Immature natural killer cell (primary cell): ENCODE results near the gene DDX39A. TPM values are rescaled to one million over a fixed set of nuclear protein-coding genes. Genes with fewer than 3 reads are reported as not detected.
"Not testable (repeated sequence)": the region's sequence is repeated elsewhere in the genome, so short reads cannot be mapped to it uniquely, and the experiment has no call there.

Source experiments
- DNase-seq, 3 donors: peaks; one replicate each; pipeline ENCODE4 v3.0.0; 2022; ENCODE audit warnings: mixed read lengths in 1 of 3
- H3K27ac Mint-ChIP-seq, 6 donors: one replicate each; pipeline ENCODE4 v1.8.0; 2020; ENCODE audit warnings: mixed read lengths in 6 of 6, mild to moderate bottlenecking in 5 of 6, inconsistent platforms in 4 of 6, moderate library complexity in 3 of 6
- H3K27me3 Mint-ChIP-seq, 3 donors: one replicate each; pipeline ENCODE4 v1.8.0; 2020 to 2021; ENCODE audit warnings: low read depth in 3 of 3, mild to moderate bottlenecking in 3 of 3, mixed read lengths in 3 of 3, moderate library complexity in 3 of 3, inconsistent platforms in 1 of 3
- H3K36me3 Mint-ChIP-seq, 3 donors: one replicate each; pipeline ENCODE4 v1.8.0; 2020; ENCODE audit warnings: mixed read lengths in 3 of 3, inconsistent platforms in 2 of 3, mild to moderate bottlenecking in 2 of 3
- H3K4me1 Mint-ChIP-seq, 2 donors: one replicate each; pipeline ENCODE4 v1.8.0; 2020; ENCODE audit warnings: inconsistent platforms in 2 of 2, mild to moderate bottlenecking in 2 of 2, mixed read lengths in 2 of 2, moderate library complexity in 1 of 2
- H3K4me3 Mint-ChIP-seq, 5 donors: one replicate each; pipeline ENCODE4 v1.8.0; 2020; ENCODE audit warnings: mild to moderate bottlenecking in 5 of 5, mixed read lengths in 5 of 5, inconsistent platforms in 3 of 5, moderate library complexity in 3 of 5
- H3K9me3 Mint-ChIP-seq, 6 donors: one replicate each; pipeline ENCODE4 v1.8.0; 2020; ENCODE audit warnings: mild to moderate bottlenecking in 6 of 6, mixed read lengths in 6 of 6, inconsistent platforms in 4 of 6, moderate library complexity in 3 of 6
- polyA plus RNA-seq, 3 donors: library from polyadenylated mRNA; unstranded; fragments of 300-500 nt; fragmentation: Illumina TruSeq; gene quantifications; one replicate each; pipeline ENCODE4 v1.2.3, GENCODE V29; 2021

The DDX39A gene
- polyA plus RNA-seq, 3 donors from 2014 or later, result 117 to 177 (median 144) TPM

GRCh38 chr19:14383661-14384555, 35.2 kb downstream of the DDX39A start:
- Mint-ChIP-seq H3K36me3 (peaks cover 8 to 24% (median 9%) of the 10 kb centered on the region in 3 donors), H3K4me3 (peak overlapping the region; percentile 93 to 99 (median 95)), H3K9me3 (peaks cover 0 to 2% (median 0%) of the 10 kb centered on the region in 6 donors), H3K4me1 (peaks cover 55 to 67% of the 10 kb centered on the region in 2 donors), H3K27me3 (peaks cover 38 to 63% (median 45%) of the 10 kb centered on the region in 3 donors), H3K27ac (peak overlapping the region; percentile 96 to 99 (median 98))
- DNase-seq, result peak; percentile 62 to 70 (median 64)

- peaks cover 0 to 2% (median 0%) of the 10 kb centered on the region in 6 donors for H3K9me3 Mint-ChIP-seq
- H3K36me3 Mint-ChIP-seq, result peaks cover 5 to 18% (median 8%) of the 10 kb centered on the region in 3 donors
- H3K27ac Mint-ChIP-seq, result peak overlapping the region; percentile 97 to 99 (median 98)
- peak overlapping the region; percentile 93 to 99 (median 95) for H3K4me3 Mint-ChIP-seq
- peaks cover 32 to 57% (median 40%) of the 10 kb centered on the region in 3 donors for H3K27me3 Mint-ChIP-seq
- H3K4me1 Mint-ChIP-seq, result peaks cover 59 to 67% of the 10 kb centered on the region in 2 donors
- DNase-seq, result peak; percentile 86 to 89 (median 88)
Measured at GRCh38 chr19:14381689-14382474, 37.3 kb downstream of the DDX39A start.

GRCh38 chr19:14379294-14380065, 39.7 kb downstream of the DDX39A start:
- Mint-ChIP-seq H3K9me3 (peaks cover 0 to 2% (median 0%) of the 10 kb centered on the region in 6 donors), H3K27me3 (peaks cover 20 to 48% (median 23%) of the 10 kb centered on the region in 3 donors), H3K36me3 (peaks cover 1 to 16% (median 5%) of the 10 kb centered on the region in 3 donors), H3K4me1 (peaks cover 60 to 63% of the 10 kb centered on the region in 2 donors), H3K27ac (peak overlapping the region; percentile 92 to 99 (median 98)), H3K4me3 (peak overlapping the region; percentile 19 to 98 (median 95))
- DNase-seq, result peak in 1 of 3 donors; percentile 3

GRCh38 chr19:14378890-14379289, 40.3 kb downstream of the DDX39A start:
- Mint-ChIP-seq H3K4me1 (peaks cover 59 to 62% of the 10 kb centered on the region in 2 donors), H3K36me3 (peaks cover 0 to 13% (median 2%) of the 10 kb centered on the region in 3 donors), H3K27me3 (peaks cover 20 to 47% (median 20%) of the 10 kb centered on the region in 3 donors), H3K4me3 (no peak overlapping the region), H3K9me3 (peaks cover 0 to 2% (median 0%) of the 10 kb centered on the region in 6 donors), H3K27ac (peak overlapping the region; percentile 92 to 99 (median 98))
- DNase-seq, result no peak

GRCh38 chr19:14377883-14378328, 41.2 kb downstream of the DDX39A start:
- H3K4me3 Mint-ChIP-seq, result peak overlapping the region in 4 of 5 donors; percentile 31 to 54 (median 50)
- H3K27ac Mint-ChIP-seq, result peak overlapping the region; percentile 79 to 91 (median 85)
- H3K27me3 Mint-ChIP-seq, result peaks cover 19 to 47% (median 22%) of the 10 kb centered on the region in 3 donors
- H3K4me1 Mint-ChIP-seq, result peaks cover 62 to 64% of the 10 kb centered on the region in 2 donors
- H3K36me3 Mint-ChIP-seq, result peaks cover 0 to 9% (median 0%) of the 10 kb centered on the region in 3 donors
- H3K9me3 Mint-ChIP-seq, result peaks cover 0 to 2% (median 0%) of the 10 kb centered on the region in 6 donors
- no peak for DNase-seq

- DNase-seq, result no peak
- no peaks in the 10 kb centered on the region for H3K9me3 Mint-ChIP-seq
- peaks cover 0 to 3% (median 0%) of the 10 kb centered on the region in 3 donors for H3K36me3 Mint-ChIP-seq
- H3K4me1 Mint-ChIP-seq, result peaks cover 75 to 77% of the 10 kb centered on the region in 2 donors
- H3K4me3 Mint-ChIP-seq, result peak overlapping the region; percentile 80 to 87 (median 83)
- peak overlapping the region; percentile 94 to 100 (median 99) for H3K27ac Mint-ChIP-seq
- peaks cover 5 to 29% (median 7%) of the 10 kb centered on the region in 3 donors for H3K27me3 Mint-ChIP-seq
Measured at GRCh38 chr19:14375582-14376291, 43.4 kb downstream of the DDX39A start.

- peak; percentile 93 to 96 (median 95) for DNase-seq
- Mint-ChIP-seq H3K4me3 (peak overlapping the region; percentile 80 to 87 (median 83)), H3K9me3 (no peaks in the 10 kb centered on the region), H3K27ac (peak overlapping the region; percentile 94 to 100 (median 99)), H3K36me3 (peaks cover 0 to 3% (median 0%) of the 10 kb centered on the region in 3 donors), H3K4me1 (peaks cover 72 to 75% of the 10 kb centered on the region in 2 donors), H3K27me3 (peaks cover 9 to 30% (median 13%) of the 10 kb centered on the region in 3 donors)
Measured at GRCh38 chr19:14375055-14375581, 44.0 kb downstream of the DDX39A start.

- peaks cover 17 to 38% (median 21%) of the 10 kb centered on the region in 3 donors for H3K27me3 Mint-ChIP-seq
- H3K36me3 Mint-ChIP-seq, DNase-seq, H3K9me3 Mint-ChIP-seq: not testable (repeated sequence)
- peaks cover 72 to 75% of the 10 kb centered on the region in 2 donors for H3K4me1 Mint-ChIP-seq
- H3K4me3 Mint-ChIP-seq, result peak overlapping the region; percentile 58 to 87 (median 82)
- H3K27ac Mint-ChIP-seq, result peak overlapping the region; percentile 94 to 100 (median 99)
Measured at GRCh38 chr19:14374313-14374712, 44.8 kb downstream of the DDX39A start.

- H3K36me3 Mint-ChIP-seq, H3K9me3 Mint-ChIP-seq, DNase-seq: not testable (repeated sequence)
- Mint-ChIP-seq H3K4me1 (peaks cover 74 to 81% of the 10 kb centered on the region in 2 donors), H3K27me3 (peaks cover 25 to 44% (median 28%) of the 10 kb centered on the region in 3 donors), H3K4me3 (peak overlapping the region; percentile 42 to 96 (median 66)), H3K27ac (peak overlapping the region; percentile 92 to 100 (median 98))
Measured at GRCh38 chr19:14372384-14373077, 46.6 kb downstream of the DDX39A start.

- H3K27ac Mint-ChIP-seq, result peak overlapping the region; percentile 92 to 100 (median 98)
- H3K36me3 Mint-ChIP-seq, result peaks cover 0 to 3% (median 0%) of the 10 kb centered on the region in 3 donors
- DNase-seq, result no peak
- peak overlapping the region; percentile 18 to 96 (median 77) for H3K4me3 Mint-ChIP-seq
- H3K4me1 Mint-ChIP-seq, result peaks cover 86 to 92% of the 10 kb centered on the region in 2 donors
- H3K9me3 Mint-ChIP-seq, result no peaks in the 10 kb centered on the region
- H3K27me3 Mint-ChIP-seq, result peaks cover 27 to 47% (median 30%) of the 10 kb centered on the region in 3 donors
Measured at GRCh38 chr19:14371301-14371821, 47.8 kb downstream of the DDX39A start.

GRCh38 chr19:14370940-14371280, 48.2 kb downstream of the DDX39A start:
- Mint-ChIP-seq H3K27me3 (peaks cover 27 to 47% (median 30%) of the 10 kb centered on the region in 3 donors), H3K4me1 (peaks cover 87 to 91% of the 10 kb centered on the region in 2 donors), H3K9me3 (no peaks in the 10 kb centered on the region), H3K4me3 (peak overlapping the region; percentile 86 to 96 (median 90)), H3K36me3 (peaks cover 0 to 3% (median 0%) of the 10 kb centered on the region in 3 donors), H3K27ac (peak overlapping the region; percentile 92 to 100 (median 100))
- no peak for DNase-seq
